Sigmoid colon (tissue), 7 donors: ENCODE results near the gene ATP10A. TPM values are rescaled to one million over a fixed set of nuclear protein-coding genes. Genes with fewer than 3 reads are reported as not detected.

Experiments used
- DNase-seq: peaks from one replicate; pipeline ENCODE4 v3.0.0-alpha.2; 2019
- H3K27ac ChIP-seq, 4 donors: fragments of 200-600 bp; sonication (generic); one replicate each; pipeline ENCODE4 v1.5.1; 2016 to 2019; ENCODE audit warnings: mild to moderate bottlenecking in 1 of 4
- H3K27me3 ChIP-seq, 3 donors: fragments of 200-600 bp; sonication (generic); one replicate each; pipeline ENCODE4 v1.5.1; 2019; ENCODE audit warnings: mild to moderate bottlenecking in 1 of 3
- H3K36me3 ChIP-seq, 4 donors: fragments of 200-600 bp; sonication (generic); one replicate each; pipeline ENCODE4 v1.5.1; 2016 to 2019
- H3K4me1 ChIP-seq, 4 donors: fragments of 200-600 bp; sonication (generic); one replicate each; pipeline ENCODE4 v1.5.1; 2017 to 2019
- H3K4me3 ChIP-seq, 4 donors: fragments of 200-600 bp; sonication (generic); one replicate each; pipeline ENCODE4 v1.5.1; 2017 to 2019; ENCODE audit warnings: mild to moderate bottlenecking in 2 of 4, moderate library complexity in 1 of 4
- H3K9me3 ChIP-seq, 4 donors: fragments of 200-600 bp in 3 of 4; sonication (generic) in 3 of 4; one replicate each; pipeline versions ENCODE4 v1.5.1 to v1.6.1; 2013 to 2019
- EP300 ChIP-seq, 4 donors: sonication (generic); formaldehyde crosslinking; IDR thresholded peaks; one replicate each; pipeline ENCODE4 v1.6.1; 2017; ENCODE audit warnings: antibody characterized with exemption in 4 of 4
- POLR2A ChIP-seq, 2 donors: fragments of 450-650 bp; IDR thresholded peaks; one replicate each; pipeline ENCODE4 v1.6.1; 2016; ENCODE audit warnings: antibody characterized with exemption in 2 of 2, mild to moderate bottlenecking in 2 of 2, moderate library complexity in 2 of 2
- POLR2AphosphoS5 ChIP-seq, 4 donors: sonication (generic); formaldehyde crosslinking; IDR thresholded peaks; one replicate each; pipeline ENCODE4 v1.6.1; 2017; ENCODE audit warnings: antibody characterized with exemption in 4 of 4
- WGBS, 2 donors: extraction: QIAGEN DNeasy Blood & Tissue Kit; methylation state at CpG; one replicate each; pipeline ENCODE4 v1.1.7; 2013; 5-methylcytosine and 5-hydroxymethylcytosine counted together
- intact Hi-C: fragments of 100-400 bp; cut with DNase I; formaldehyde crosslinking; loops from one replicate; pipeline ENCODE4 v1.15.1; 2023
- polyA plus RNA-seq, 3 donors: library from polyadenylated mRNA; stranded (reverse); fragments of 200-250 nt; gene quantifications; one replicate each; pipeline ENCODE4 v1.2.3, GENCODE V29; 2013
- total RNA-seq, 4 donors: library from RNA; depleted of rRNA; stranded (reverse); fragments of >200 nt; gene quantifications; one replicate each; pipeline ENCODE4 v1.1.0, GENCODE V29; 2016
- TF ChIP-seq, protein P1 (sequence below), 4 experiments: fragments of 450-650 bp in 3 of 4; fragments of 200-600 bp in 1 of 4; IDR thresholded peaks; one replicate each; pipeline ENCODE4 v1.5.1; 2016 to 2019; ENCODE audit warnings: antibody characterized with exemption in 4 of 4, mild to moderate bottlenecking in 3 of 4, moderate library complexity in 2 of 4
- donor health status: healthy with polysubstance abuse.
- donor health status: Bipolar disorder and iron deficiency.
- donor health status: healthy.

The ATP10A gene
- total and polyA plus RNA-seq, 7 donors, result 0.23 to 7.7 (median 2.9) TPM

DNA sequence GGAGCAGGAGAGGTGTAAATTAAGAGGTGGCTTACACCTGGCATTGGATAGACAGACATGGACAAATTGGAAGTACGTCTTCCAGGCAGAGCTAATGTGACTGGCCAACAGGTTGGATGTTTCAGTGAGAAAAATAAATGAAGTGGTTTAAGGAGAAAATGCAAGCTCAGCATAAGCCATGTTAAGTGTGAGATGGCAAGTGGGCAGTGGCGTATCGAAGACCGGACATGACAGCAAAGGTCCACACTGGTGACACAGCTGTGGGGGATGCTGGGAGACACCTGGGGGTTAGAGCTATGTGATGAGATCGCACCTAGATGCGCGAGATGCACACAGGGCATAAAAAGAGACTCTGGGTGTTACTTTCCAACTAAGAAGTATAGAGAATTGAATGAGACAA is 3.7 kb upstream of the ATP10A start:
- Histone ChIP-seq H3K36me3 (no peaks in the 10 kb centered on the region), H3K27me3 (no peaks in the 10 kb centered on the region), H3K27ac (no peak overlapping the region), H3K4me1 (peaks cover 0 to 15% (median 9%) of the 10 kb centered on the region in 4 donors), H3K4me3 (no peak overlapping the region), H3K9me3 (no peaks in the 10 kb centered on the region)
- 93 to 96% methylated on average over 7 of the region's 7 CpGs for WGBS, 2 donors
- intact Hi-C loops, result loop anchor here (10.0 kb wide), 1 partner anchor 192 kb away; no protein-coding TSS in a partner anchor
- no peak for DNase-seq
- TF ChIP-seq EP300 (IDR thresholded peaks at IDR 0.05) (no peak), POLR2A (IDR thresholded peaks at IDR 0.05) (no peak), POLR2AphosphoS5 (IDR thresholded peaks at IDR 0.05) (no peak)
- TF ChIP-seq, protein P1, sequence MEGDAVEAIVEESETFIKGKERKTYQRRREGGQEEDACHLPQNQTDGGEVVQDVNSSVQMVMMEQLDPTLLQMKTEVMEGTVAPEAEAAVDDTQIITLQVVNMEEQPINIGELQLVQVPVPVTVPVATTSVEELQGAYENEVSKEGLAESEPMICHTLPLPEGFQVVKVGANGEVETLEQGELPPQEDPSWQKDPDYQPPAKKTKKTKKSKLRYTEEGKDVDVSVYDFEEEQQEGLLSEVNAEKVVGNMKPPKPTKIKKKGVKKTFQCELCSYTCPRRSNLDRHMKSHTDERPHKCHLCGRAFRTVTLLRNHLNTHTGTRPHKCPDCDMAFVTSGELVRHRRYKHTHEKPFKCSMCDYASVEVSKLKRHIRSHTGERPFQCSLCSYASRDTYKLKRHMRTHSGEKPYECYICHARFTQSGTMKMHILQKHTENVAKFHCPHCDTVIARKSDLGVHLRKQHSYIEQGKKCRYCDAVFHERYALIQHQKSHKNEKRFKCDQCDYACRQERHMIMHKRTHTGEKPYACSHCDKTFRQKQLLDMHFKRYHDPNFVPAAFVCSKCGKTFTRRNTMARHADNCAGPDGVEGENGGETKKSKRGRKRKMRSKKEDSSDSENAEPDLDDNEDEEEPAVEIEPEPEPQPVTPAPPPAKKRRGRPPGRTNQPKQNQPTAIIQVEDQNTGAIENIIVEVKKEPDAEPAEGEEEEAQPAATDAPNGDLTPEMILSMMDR (IDR thresholded peaks at IDR 0.05), result no peak

DNA sequence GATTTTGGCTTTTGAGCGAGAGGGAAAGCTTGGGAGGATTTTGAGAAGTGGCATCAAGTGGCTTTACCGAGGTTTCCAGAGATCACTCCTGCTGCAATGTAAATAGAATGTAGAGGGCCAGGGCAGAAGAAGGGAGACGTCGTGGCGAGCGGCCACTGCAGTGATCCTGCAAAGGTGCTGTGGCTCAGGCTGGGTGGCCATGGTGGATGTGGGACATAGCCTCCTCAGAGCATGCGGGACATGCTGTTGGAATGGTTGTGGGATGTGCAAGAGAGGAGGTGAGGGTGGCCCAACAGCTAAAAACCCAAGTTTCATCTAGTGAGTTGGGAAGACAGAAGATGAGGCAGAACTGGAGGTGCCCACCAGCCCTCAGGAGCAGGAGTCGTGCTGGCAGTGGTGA is 3.1 kb upstream of the ATP10A start:
- 93 to 97% methylated on average over 8 of the region's 8 CpGs for WGBS, 2 donors
- H3K4me3 ChIP-seq, result no peak overlapping the region
- intact Hi-C loops, result loop anchor here (10.0 kb wide), 1 partner anchor 191 kb away; no protein-coding TSS in a partner anchor
- H3K36me3 ChIP-seq, result no peaks in the 10 kb centered on the region
- peaks cover 0 to 22% (median 15%) of the 10 kb centered on the region in 4 donors for H3K4me1 ChIP-seq
- TF ChIP-seq, protein P1 (IDR thresholded peaks at IDR 0.05), result no peak
- TF ChIP-seq EP300 (IDR thresholded peaks at IDR 0.05) (no peak), POLR2AphosphoS5 (IDR thresholded peaks at IDR 0.05) (no peak), POLR2A (IDR thresholded peaks at IDR 0.05) (no peak)
- no peaks in the 10 kb centered on the region for H3K27me3 ChIP-seq
- no peak overlapping the region for H3K27ac ChIP-seq
- DNase-seq, result no peak
- no peaks in the 10 kb centered on the region for H3K9me3 ChIP-seq

DNA sequence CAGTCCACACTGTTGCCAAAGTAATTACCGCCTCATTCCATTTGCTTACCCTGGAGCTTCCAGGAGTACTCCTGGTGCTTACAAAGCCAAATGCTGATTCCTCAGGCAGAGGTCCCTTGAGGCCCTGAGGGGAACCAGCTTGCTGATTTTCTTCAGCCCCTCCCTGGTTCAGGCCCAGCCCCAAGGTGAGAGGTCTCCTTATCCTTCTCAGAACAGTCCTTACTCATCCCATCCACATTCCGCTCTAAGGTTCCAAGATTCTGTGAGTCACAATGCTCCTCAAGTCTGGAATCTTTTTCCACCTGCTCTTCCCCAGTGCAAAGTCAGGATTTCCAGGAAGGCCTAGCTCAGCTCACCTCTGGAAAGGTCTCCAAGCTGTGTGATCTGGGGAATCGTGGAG is 1.8 kb upstream of the ATP10A start:
- intact Hi-C loops, result loop anchor here (5.0 to 10.0 kb wide), 3 partner anchors 67 to 190 kb away; no protein-coding TSS in a partner anchor
- 94 to 95% methylated on average over 3 of the region's 3 CpGs for WGBS, 2 donors

DNA sequence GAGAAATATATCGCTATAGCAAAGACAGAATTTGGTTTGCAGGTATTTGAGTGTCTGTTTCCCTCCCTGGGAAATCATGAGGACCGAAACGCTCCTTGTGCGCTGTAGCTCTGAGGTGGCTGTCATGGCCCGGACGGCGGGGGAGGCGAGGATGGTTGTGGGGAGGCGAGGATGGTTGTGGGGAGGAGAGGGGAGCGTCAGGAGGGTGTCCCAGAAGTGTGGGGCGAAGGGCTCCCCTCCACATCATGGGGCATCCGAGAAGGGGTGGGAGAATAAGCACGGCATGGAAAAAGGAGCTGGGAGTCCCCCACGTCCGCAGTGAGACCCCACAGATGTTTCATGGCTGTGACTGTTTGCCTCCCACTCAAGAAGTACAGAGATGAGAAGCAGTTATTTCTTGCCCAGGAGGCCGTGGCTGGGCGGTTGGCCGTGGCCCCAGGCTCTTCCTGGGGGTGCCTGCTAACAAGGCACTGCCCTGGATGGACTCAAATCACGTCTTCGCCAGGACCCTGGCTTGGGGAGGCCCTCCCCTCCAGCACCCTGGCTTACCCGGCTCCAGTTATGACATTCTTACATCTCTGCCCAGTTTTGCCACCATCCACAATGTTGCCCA is 947 bp upstream of the ATP10A start:
- Histone ChIP-seq H3K9me3 (no peaks in the 10 kb centered on the region), H3K4me3 (peak overlapping the region in 3 of 4 donors; percentile 41 to 66 (median 65)), H3K27me3 (no peaks in the 10 kb centered on the region), H3K36me3 (no peaks in the 10 kb centered on the region), H3K4me1 (peaks cover 0 to 43% (median 37%) of the 10 kb centered on the region in 4 donors), H3K27ac (peak overlapping the region in 3 of 4 donors; percentile 83 to 95 (median 84))
- 87 to 92% methylated on average over 21 of the region's 21 CpGs for WGBS, 2 donors
- intact Hi-C loops, result loop anchor here (5.0 to 10.0 kb wide), 3 partner anchors 68 to 189 kb away; no protein-coding TSS in a partner anchor
- no peak for DNase-seq
- TF ChIP-seq POLR2AphosphoS5 (IDR thresholded peaks at IDR 0.05), result no peak
- TF ChIP-seq, protein P1 (IDR thresholded peaks at IDR 0.05), result no peak
- TF ChIP-seq POLR2A (IDR thresholded peaks at IDR 0.05), result no peak
- TF ChIP-seq EP300 (IDR thresholded peaks at IDR 0.05), result no peak

More for the DNA sequence above, 1.8 kb upstream of the ATP10A start:
- no peak overlapping the region for H3K4me3 ChIP-seq
- no peaks in the 10 kb centered on the region for H3K36me3 ChIP-seq
- no peak for DNase-seq
- peaks cover 0 to 34% (median 28%) of the 10 kb centered on the region in 4 donors for H3K4me1 ChIP-seq
- H3K27ac ChIP-seq, result no peak overlapping the region
- no peaks in the 10 kb centered on the region for H3K27me3 ChIP-seq
- TF ChIP-seq EP300 (IDR thresholded peaks at IDR 0.05) (no peak), POLR2AphosphoS5 (IDR thresholded peaks at IDR 0.05) (no peak), POLR2A (IDR thresholded peaks at IDR 0.05) (no peak)
- TF ChIP-seq, protein P1 (IDR thresholded peaks at IDR 0.05), result no peak
- no peaks in the 10 kb centered on the region for H3K9me3 ChIP-seq
